Transverse colon (tissue), 3 donors: ENCODE measurements around the gene CTTN.

Source experiments
- EP300 ChIP-seq: sonication (generic); formaldehyde crosslinking; IDR thresholded peaks from one replicate; pipeline ENCODE4 v1.6.1; 2017; ENCODE audit warnings: antibody characterized with exemption, low read depth
- POLR2AphosphoS5 ChIP-seq, 3 donors: sonication (generic); formaldehyde crosslinking; IDR thresholded peaks; one replicate each; pipeline ENCODE4 v1.6.1; 2016; ENCODE audit warnings: antibody characterized with exemption in 3 of 3

- TF ChIP-seq POLR2AphosphoS5 (IDR thresholded peaks at IDR 0.05) (no peak), EP300 (no peak)
Observed at GRCh38 chr11:70377645-70378044, 20.7 kb upstream of the CTTN start.
